ENCODE results near the gene UBE4B. TPM values are rescaled to one million over a fixed set of nuclear protein-coding genes. Genes with fewer than 3 reads are reported as not detected.

Gene UBE4B
- total RNA-seq, 1 donor from 2014 or later, result 80.3 TPM

- Histone ChIP-seq H3K4me1 (peaks cover 60% of the 10 kb centered on the region), H3K9me3 (replicated peaks) (no peaks in the 10 kb centered on the region), H3K27me3 (ENCODE audit: low read depth) (no peaks in the 10 kb centered on the region), H3K36me3 (peaks cover 17% of the 10 kb centered on the region), H3K4me3 (peak overlapping the region; percentile 8), H3K27ac (replicated peaks) (peak overlapping the region; percentile 64)
- no peak for TF ChIP-seq CTCF (IDR thresholded peaks at IDR 0.05; ENCODE audit: borderline replicate concordance)
- intact Hi-C loops (cut with micrococcal nuclease), result no loop called here
- no peak for DNase-seq
Observed at GRCh38 chr1:10045480-10046355, 13.0 kb downstream of the UBE4B start.

GRCh38 chr1:10046356-10047085 is 13.8 kb downstream of the UBE4B start:
- Histone ChIP-seq H3K27me3 (ENCODE audit: low read depth) (no peaks in the 10 kb centered on the region), H3K36me3 (peaks cover 10% of the 10 kb centered on the region), H3K9me3 (replicated peaks) (no peaks in the 10 kb centered on the region), H3K4me3 (peak overlapping the region; percentile 8), H3K4me1 (peaks cover 68% of the 10 kb centered on the region), H3K27ac (replicated peaks) (peak overlapping the region; percentile 64)
- TF ChIP-seq CTCF (IDR thresholded peaks at IDR 0.05; ENCODE audit: borderline replicate concordance), result no peak
- DNase-seq, result peak; percentile 33
- intact Hi-C loops (cut with micrococcal nuclease), result no loop called here

GRCh38 chr1:10048601-10049000 is 15.8 kb downstream of the UBE4B start:
- TF ChIP-seq CTCF (IDR thresholded peaks at IDR 0.05; ENCODE audit: borderline replicate concordance), result no peak
- Histone ChIP-seq H3K9me3 (replicated peaks) (no peaks in the 10 kb centered on the region), H3K27me3 (ENCODE audit: low read depth) (no peaks in the 10 kb centered on the region), H3K36me3 (no peaks in the 10 kb centered on the region), H3K27ac (replicated peaks) (no peak overlapping the region), H3K4me1 (peaks cover 81% of the 10 kb centered on the region), H3K4me3 (no peak overlapping the region)
- DNase-seq, result no peak
- intact Hi-C loops (cut with micrococcal nuclease), result no loop called here

GRCh38 chr1:10050611-10051010 is 17.9 kb downstream of the UBE4B start:
- no peak for DNase-seq
- H3K27me3 ChIP-seq (ENCODE audit: low read depth), result no peaks in the 10 kb centered on the region
- H3K36me3 ChIP-seq, result no peaks in the 10 kb centered on the region
- TF ChIP-seq CTCF (IDR thresholded peaks at IDR 0.05; ENCODE audit: borderline replicate concordance), result no peak
- H3K4me1 ChIP-seq, result peaks cover 76% of the 10 kb centered on the region
- no peaks in the 10 kb centered on the region for H3K9me3 ChIP-seq (replicated peaks)
- H3K4me3 ChIP-seq, result no peak overlapping the region
- intact Hi-C loops (cut with micrococcal nuclease), result no loop called here
- no peak overlapping the region for H3K27ac ChIP-seq (replicated peaks)

- intact Hi-C loops (cut with micrococcal nuclease), result no loop called here
- Histone ChIP-seq H3K4me3 (no peak overlapping the region), H3K4me1 (peaks cover 72% of the 10 kb centered on the region), H3K27ac (replicated peaks) (peak overlapping the region; percentile 69), H3K36me3 (no peaks in the 10 kb centered on the region), H3K9me3 (replicated peaks) (no peaks in the 10 kb centered on the region), H3K27me3 (ENCODE audit: low read depth) (no peaks in the 10 kb centered on the region)
- DNase-seq, result no peak
- TF ChIP-seq CTCF (IDR thresholded peaks at IDR 0.05; ENCODE audit: borderline replicate concordance), result no peak
Observed at GRCh38 chr1:10051656-10052055, 18.9 kb downstream of the UBE4B start.
